ENCODE data around the gene MAD1L1. TPM values are rescaled to one million over a fixed set of nuclear protein-coding genes. Genes with fewer than 3 reads are reported as not detected.
"Not testable (repeated sequence)": the region's sequence is repeated elsewhere in the genome, so short reads cannot be mapped to it uniquely, and the experiment has no call there.

Gene MAD1L1
- total and polyA plus RNA-seq, 2 of the 8 experiments (the other 6 are each of a cell fraction or from before 2014, with no cell fraction given) = 40.4 to 44.6 TPM

DNA sequence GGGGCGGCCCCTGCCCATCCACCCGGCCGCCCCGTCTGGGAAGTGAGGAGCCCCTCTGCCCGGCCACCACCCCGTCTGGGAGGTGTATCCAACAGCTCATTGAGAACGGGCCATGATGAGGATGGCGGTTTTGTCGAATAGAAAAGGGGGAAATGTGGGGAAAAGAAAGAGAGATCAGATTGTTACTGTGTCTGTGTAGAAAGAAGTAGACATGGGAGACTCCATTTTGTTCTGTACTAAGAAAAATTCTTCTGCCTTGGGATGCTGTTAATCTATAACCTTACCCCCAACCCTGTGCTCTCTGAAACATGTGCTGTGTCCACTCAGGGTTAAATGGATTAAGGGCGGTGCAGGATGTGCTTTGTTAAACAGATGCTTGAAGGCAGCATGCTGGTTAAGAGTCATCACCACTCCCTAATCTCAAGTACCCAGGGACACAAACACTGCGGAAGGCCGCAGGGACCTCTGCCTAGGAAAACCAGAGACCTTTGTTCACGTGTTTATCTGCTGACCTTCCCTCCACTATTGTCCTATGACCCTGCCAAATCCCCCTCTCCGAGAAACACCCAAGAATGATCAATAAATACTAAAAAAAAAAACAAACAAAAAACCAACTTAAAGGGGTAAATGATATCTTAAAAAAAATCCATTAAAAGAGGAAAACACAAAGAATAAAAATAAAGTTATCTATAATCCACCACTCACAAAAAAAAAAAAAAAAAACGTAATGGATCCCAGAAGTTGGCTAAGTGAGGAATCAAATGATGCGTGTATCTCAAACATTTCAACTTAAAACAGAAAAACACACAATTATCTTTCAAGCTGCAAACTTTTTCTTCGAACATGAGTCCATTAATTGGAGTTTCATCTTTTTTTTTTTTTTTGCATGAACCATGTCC lies 70.5 kb downstream of the MAD1L1 start:
- H4K91ac ChIP-seq (replicated peaks; ENCODE audit: insufficient read length, low read length); H3K79me2 ChIP-seq (ENCODE audit: control insufficient read depth in 1 of 2, insufficient read depth in 2 of 2, low read length in 2 of 2); H2AFZ ChIP-seq (ENCODE audit: low read length); H3K4ac ChIP-seq (replicated peaks; ENCODE audit: insufficient read length, low read depth, low read length); H3K9me3 ChIP-seq (ENCODE audit: insufficient read depth in 2 of 2, low read depth in 1 of 2, low read length in 1 of 2); H4K8ac ChIP-seq (ENCODE audit: extremely low read depth, insufficient read depth, low read length); H3K27ac ChIP-seq (ENCODE audit: low read depth, low read length); H4K5ac ChIP-seq (ENCODE audit: insufficient read length, low read depth, low read length); H3K14ac ChIP-seq (ENCODE audit: insufficient read length); H2BK20ac ChIP-seq (ENCODE audit: low read length); H2BK15ac ChIP-seq (ENCODE audit: low read length); H3K79me1 ChIP-seq (ENCODE audit: low read depth, low read length); H2AK5ac ChIP-seq (ENCODE audit: low read depth, low read length); H3K23ac ChIP-seq (ENCODE audit: insufficient read length); H3K9ac ChIP-seq (replicated peaks in 1 of 4; ENCODE audit: extremely low read depth in 1 of 4, low read depth in 3 of 4, low read length in 3 of 4); H3K56ac ChIP-seq (replicated peaks; ENCODE audit: insufficient read length, low read depth, low read length); H3K27me3 ChIP-seq (replicated peaks in 1 of 4; ENCODE audit: control insufficient read depth in 3 of 4, extremely low read depth in 1 of 4, insufficient read depth in 3 of 4, low read length in 3 of 4); H3K4me2 ChIP-seq (ENCODE audit: insufficient read depth in 1 of 2, low read depth in 2 of 2, low read length in 2 of 2); H2BK12ac ChIP-seq (ENCODE audit: low read depth, low read length); H2BK5ac ChIP-seq (ENCODE audit: low read depth, low read length); H3K18ac ChIP-seq (ENCODE audit: extremely low read depth, low read length); DNase-seq (ENCODE audit: low read depth in 1 of 2, low spot score in 2 of 2); H4K20me1 ChIP-seq (replicated peaks in 1 of 2; ENCODE audit: control insufficient read depth in 1 of 2, insufficient read depth in 2 of 2, low read length in 2 of 2); H3K4me3 ChIP-seq (ENCODE audit: extremely low read depth in 1 of 4, insufficient read depth in 2 of 4, low read depth in 3 of 4, low read length in 4 of 4); H3K36me3 ChIP-seq (ENCODE audit: control insufficient read depth in 2 of 4, insufficient read depth in 4 of 4, low read length in 3 of 4); H3K23me2 ChIP-seq (ENCODE audit: low read depth, low read length); FAIRE-seq: not testable (repeated sequence)
- H3K4me1 ChIP-seq (replicated peaks in 1 of 4; ENCODE audit: control insufficient read depth in 3 of 4, insufficient read depth in 4 of 4, low read length in 3 of 4) = peaks cover 0 to 16% (median 11%) of the 10 kb centered on the region in 4 experiments; a peak in 5 of 7 replicates
- H2BK120ac ChIP-seq (replicated peaks; ENCODE audit: low read depth, low read length) = peak overlapping the region; percentile 33
- CTCF ChIA-PET (ENCODE audit: partially characterized antibody) = interaction anchor here (0.8 to 2.0 kb wide), 3 partner anchors 16 to 58 kb away, joined by 3 to 9 read pairs (median 3); no protein-coding TSS in a partner anchor
- POLR2A ChIA-PET (ENCODE audit: partially characterized antibody) = interaction anchor here (1.4 kb wide), 1 partner anchor 14 kb away, joined by 3 read pairs; no protein-coding TSS in a partner anchor
- 78% methylated on average over 7 of the region's 17 CpGs; no CpG with 5 or more reads in 1 of the 2 experiments for WGBS, 2 experiments (ENCODE audit: extremely low coverage in 1 of 2, insufficient coverage in 1 of 2, insufficient read length in 1 of 2, insufficient replicate concordance in 2 of 2, low coverage in 1 of 2, low lambda C conversion rate in 2 of 2, missing lambda C conversion rate in 1 of 2)
